CD4-positive, alpha-beta T cell treated with Interleukin-2 at 100 ng/mL for 4 hours (primary cell): ENCODE data around the gene TP53AIP1.

Experiments used
- DNase-seq: peaks from one replicate; pipeline ENCODE4 v3.0.0-alpha.2; 2020; ENCODE audit warnings: low spot score

TP53AIP1 gene

GRCh38 chr11:128889657-128890213, 52.9 kb downstream of the TP53AIP1 start:
- no peak for DNase-seq

DNA sequence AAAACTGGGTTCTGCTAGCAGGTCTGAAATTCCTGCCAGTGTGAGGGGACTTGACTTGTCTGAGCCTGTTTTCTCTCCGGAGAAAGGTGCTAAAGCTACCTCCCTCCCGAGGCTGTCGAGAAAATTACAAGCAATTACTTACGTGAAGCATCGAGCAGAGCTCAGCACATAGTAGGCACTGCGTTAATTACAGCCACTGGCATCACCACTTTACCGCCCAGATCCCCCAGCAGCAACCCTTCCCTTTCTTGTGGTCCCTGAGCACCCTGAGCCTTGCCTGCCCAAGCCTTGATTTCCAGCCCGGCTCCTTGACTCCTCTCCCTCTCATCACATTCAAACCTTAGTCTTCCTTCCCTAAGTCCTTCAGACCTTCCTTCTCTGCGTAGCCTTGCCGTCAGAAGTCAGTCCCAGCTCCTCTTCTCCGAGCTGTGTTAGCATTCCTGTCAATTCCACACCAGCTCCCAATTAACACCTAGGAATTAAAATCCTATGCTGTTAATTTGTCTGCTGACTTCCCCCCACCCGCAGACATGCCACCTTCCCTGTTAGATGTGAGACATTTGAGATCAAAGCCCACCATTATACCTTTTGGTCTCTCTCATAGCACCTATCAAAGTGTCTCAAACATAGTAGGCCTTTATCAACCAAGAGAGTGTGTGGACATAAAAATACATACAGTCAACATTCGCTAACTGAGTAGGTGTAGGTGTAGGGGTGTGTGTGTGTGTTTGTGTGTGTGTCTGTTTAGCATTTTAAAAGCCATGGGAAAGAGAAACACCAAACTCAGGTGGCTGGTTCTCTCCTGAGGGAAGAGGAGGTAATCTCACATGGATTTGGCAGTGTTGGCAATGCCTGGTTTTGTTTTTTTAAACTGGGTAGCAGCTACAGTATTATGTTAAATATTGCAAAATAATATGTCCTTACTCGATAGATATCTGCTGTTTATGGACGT, 54.4 kb downstream of the TP53AIP1 start:
- DNase-seq: no peak

- no peak for DNase-seq
These were observed 56.1 kb downstream of the TP53AIP1 start for GRCh38 chr11:128886406-128887124.
